ENCODE data around the gene MAP7D3. TPM values are rescaled to one million over a fixed set of nuclear protein-coding genes. Genes with fewer than 3 reads are reported as not detected.
"Not testable (repeated sequence)": the region's sequence is repeated elsewhere in the genome, so short reads cannot be mapped to it uniquely, and the experiment has no call there.

MAP7D3 gene
- total RNA-seq, 1 experiment from 2014 or later: 27.5 TPM

- Histone ChIP-seq H3K4me3 (peak overlapping the region; percentile 10), H3K4me1 (replicated peaks) (peaks cover 39% of the 10 kb centered on the region), H3K9me3 (replicated peaks) (no peaks in the 10 kb centered on the region), H3K27ac (peak overlapping the region; percentile 96), H3K36me3 (0 out of 2 replicates have a peak, but pooled peaks cover 2% of the 10 kb centered on the region), H3K27me3 (replicated peaks) (no peaks in the 10 kb centered on the region)
- peak in 1 of 2 experiments; percentile 72 for DNase-seq (ENCODE audit: low read depth in 1 of 2, low spot score in 2 of 2)
Measured at GRCh38 chrX:136170139-136170800, 80.9 kb downstream of the MAP7D3 start.

- peaks cover 41% of the 10 kb centered on the region for H3K4me1 ChIP-seq (replicated peaks)
- no peaks in the 10 kb centered on the region for H3K36me3 ChIP-seq
- H3K9me3 ChIP-seq (replicated peaks): no peaks in the 10 kb centered on the region
- no peaks in the 10 kb centered on the region for H3K27me3 ChIP-seq (replicated peaks)
- DNase-seq (ENCODE audit: low read depth in 1 of 2, low spot score in 2 of 2): peak; percentile 79 to 92
- H3K4me3 ChIP-seq: no peak overlapping the region; the same call in 1 of the 2 replicates
- H3K27ac ChIP-seq: peak overlapping the region; percentile 96
Measured at GRCh38 chrX:136168929-136169735, 82.1 kb downstream of the MAP7D3 start.

GRCh38 chrX:136167989-136168388 lies 83.2 kb downstream of the MAP7D3 start:
- H3K9me3 ChIP-seq (replicated peaks); H3K27me3 ChIP-seq (replicated peaks); H3K27ac ChIP-seq; H3K4me3 ChIP-seq; DNase-seq (ENCODE audit: low read depth in 1 of 2, low spot score in 2 of 2); H3K36me3 ChIP-seq: not testable (repeated sequence)
- H3K4me1 ChIP-seq (replicated peaks): peaks cover 48% of the 10 kb centered on the region

- H3K4me3 ChIP-seq: no peak overlapping the region
Measured at GRCh38 chrX:136166221-136166855, 84.9 kb downstream of the MAP7D3 start.

GRCh38 chrX:136165406-136165805 lies 85.8 kb downstream of the MAP7D3 start:
- H3K9me3 ChIP-seq (replicated peaks): no peaks in the 10 kb centered on the region
- H3K36me3 ChIP-seq: no peaks in the 10 kb centered on the region
- H3K27ac ChIP-seq: peak overlapping the region; percentile 22; the same call in 1 of the 2 replicates
- no peak for DNase-seq (ENCODE audit: low read depth in 1 of 2, low spot score in 2 of 2)
- H3K4me1 ChIP-seq (replicated peaks): peaks cover 40% of the 10 kb centered on the region
- H3K27me3 ChIP-seq (replicated peaks): no peaks in the 10 kb centered on the region
- H3K4me3 ChIP-seq: no peak overlapping the region

More at GRCh38 chrX:136166221-136166855, 84.9 kb downstream of the MAP7D3 start:
- no peaks in the 10 kb centered on the region for H3K9me3 ChIP-seq (replicated peaks)
- DNase-seq (ENCODE audit: low read depth in 1 of 2, low spot score in 2 of 2): peak in 1 of 2 experiments; percentile 14
- no peaks in the 10 kb centered on the region for H3K27me3 ChIP-seq (replicated peaks)
- peaks cover 50% of the 10 kb centered on the region for H3K4me1 ChIP-seq (replicated peaks)
- no peak overlapping the region for H3K27ac ChIP-seq
- no peaks in the 10 kb centered on the region for H3K36me3 ChIP-seq

GRCh38 chrX:136163689-136164088 lies 87.5 kb downstream of the MAP7D3 start:
- H3K27ac ChIP-seq: 0 out of 2 replicates have a peak overlapping the region, but pooled peaks have one; percentile 17
- DNase-seq (ENCODE audit: low read depth in 1 of 2, low spot score in 2 of 2): peak in 1 of 2 experiments; percentile 9
- H3K36me3 ChIP-seq: no peaks in the 10 kb centered on the region
- no peaks in the 10 kb centered on the region for H3K27me3 ChIP-seq (replicated peaks)
- no peaks in the 10 kb centered on the region for H3K9me3 ChIP-seq (replicated peaks)
- H3K4me3 ChIP-seq: no peak overlapping the region
- peaks cover 26% of the 10 kb centered on the region for H3K4me1 ChIP-seq (replicated peaks)

Other genes starting within 250 kb of the MAP7D3 start
- 104 and 117 TPM in 2 replicates for gene FHL1, start 103.9 kb downstream of the MAP7D3 start, total RNA-seq (2014; rRNA removed; shearing (Covaris generic))
- gene ADGRG4, start 49.6 kb upstream of the MAP7D3 start, total RNA-seq (2014; rRNA removed; shearing (Covaris generic)): not detected in 2 replicates
- gene BRS3, start 236.5 kb upstream of the MAP7D3 start, total RNA-seq (2014; rRNA removed; shearing (Covaris generic)): not detected in 2 replicates
- gene HTATSF1, start 246.2 kb upstream of the MAP7D3 start, total RNA-seq (2014; rRNA removed; shearing (Covaris generic)): 88.3 and 90.4 TPM in 2 replicates